Osteoblast (primary cell): ENCODE measurements around the gene IVL. TPM values are rescaled to one million over a fixed set of nuclear protein-coding genes. Genes with fewer than 3 reads are reported as not detected.

ENCODE experiments used
- DNase-seq: peaks from one replicate; pipeline ENCODE4 v3.0.0; 2011; ENCODE audit warnings: low spot score, mixed read lengths; ENCODE audit not compliant: insufficient read length; ENCODE audit errors: missing footprints
- H2AFZ ChIP-seq: 2 replicates; pipeline ENCODE4 v1.6.0; 2011; ENCODE audit warnings: mild to moderate bottlenecking, low read length
- H3K27ac ChIP-seq: 2 replicates; pipeline ENCODE4 v1.5.1; 2011; ENCODE audit warnings: mild to moderate bottlenecking, low read depth, low read length, moderate library complexity
- H3K27me3 ChIP-seq: 2 replicates; pipeline ENCODE4 v1.6.0; 2012; ENCODE audit warnings: mild to moderate bottlenecking, control low read depth, inconsistent platforms, low read length, moderate library complexity; ENCODE audit not compliant: insufficient read depth
- H3K36me3 ChIP-seq: 2 replicates; pipeline ENCODE4 v1.5.1; 2011; ENCODE audit warnings: mild to moderate bottlenecking, low read length, control low read depth, moderate library complexity; ENCODE audit not compliant: insufficient read depth
- H3K4me1 ChIP-seq: 2 replicates; pipeline ENCODE4 v1.5.1; 2011; ENCODE audit warnings: mild to moderate bottlenecking, low read length, control low read depth, moderate library complexity; ENCODE audit not compliant: insufficient read depth
- H3K4me2 ChIP-seq: 2 replicates; pipeline ENCODE4 v1.6.0; 2011; ENCODE audit warnings: mild to moderate bottlenecking, low read length; ENCODE audit not compliant: insufficient read depth
- H3K4me3 ChIP-seq: fragments of 200-600 bp; sonication (generic); 3 replicates; pipeline ENCODE4 v1.5.1; 2012; ENCODE audit warnings: mild to moderate bottlenecking, low read length, inconsistent platforms; ENCODE audit not compliant: insufficient read depth
- H3K79me2 ChIP-seq: 2 replicates; pipeline ENCODE4 v1.6.0; 2012; ENCODE audit warnings: mild to moderate bottlenecking, low read length, control low read depth, inconsistent platforms; ENCODE audit not compliant: insufficient read depth
- H3K9me3 ChIP-seq: 2 replicates; pipeline ENCODE4 v1.5.1; 2011; ENCODE audit warnings: low read depth, low read length, control low read depth
- H4K20me1 ChIP-seq: 2 replicates; pipeline ENCODE4 v1.6.0; 2012; ENCODE audit warnings: mild to moderate bottlenecking, low read length, control low read depth; ENCODE audit not compliant: insufficient read depth
- total RNA-seq: library from RNA; depleted of rRNA; stranded (reverse); fragments of >200 nt; gene quantifications from 2 replicates; pipeline ENCODE4 v1.2.3, GENCODE V29; 2012
- TF ChIP-seq, protein P1 (sequence below): IDR thresholded peaks from 2 replicates; pipeline ENCODE4 v1.5.1; 2011; ENCODE audit warnings: mild to moderate bottlenecking, low read depth, low read length, moderate library complexity; ENCODE audit errors: extremely low read depth

The IVL gene
- total RNA-seq, 1 donor = not detected

GRCh38 chr1:152953761-152954160 lies 45.4 kb downstream of the IVL start:
- H2AFZ ChIP-seq = no peak overlapping the region
- no peak overlapping the region for H3K4me3 ChIP-seq
- no peaks in the 10 kb centered on the region for H3K36me3 ChIP-seq
- no peaks in the 10 kb centered on the region for H3K4me1 ChIP-seq
- no peak for DNase-seq
- H3K79me2 ChIP-seq = no peaks in the 10 kb centered on the region
- TF ChIP-seq, protein P1, sequence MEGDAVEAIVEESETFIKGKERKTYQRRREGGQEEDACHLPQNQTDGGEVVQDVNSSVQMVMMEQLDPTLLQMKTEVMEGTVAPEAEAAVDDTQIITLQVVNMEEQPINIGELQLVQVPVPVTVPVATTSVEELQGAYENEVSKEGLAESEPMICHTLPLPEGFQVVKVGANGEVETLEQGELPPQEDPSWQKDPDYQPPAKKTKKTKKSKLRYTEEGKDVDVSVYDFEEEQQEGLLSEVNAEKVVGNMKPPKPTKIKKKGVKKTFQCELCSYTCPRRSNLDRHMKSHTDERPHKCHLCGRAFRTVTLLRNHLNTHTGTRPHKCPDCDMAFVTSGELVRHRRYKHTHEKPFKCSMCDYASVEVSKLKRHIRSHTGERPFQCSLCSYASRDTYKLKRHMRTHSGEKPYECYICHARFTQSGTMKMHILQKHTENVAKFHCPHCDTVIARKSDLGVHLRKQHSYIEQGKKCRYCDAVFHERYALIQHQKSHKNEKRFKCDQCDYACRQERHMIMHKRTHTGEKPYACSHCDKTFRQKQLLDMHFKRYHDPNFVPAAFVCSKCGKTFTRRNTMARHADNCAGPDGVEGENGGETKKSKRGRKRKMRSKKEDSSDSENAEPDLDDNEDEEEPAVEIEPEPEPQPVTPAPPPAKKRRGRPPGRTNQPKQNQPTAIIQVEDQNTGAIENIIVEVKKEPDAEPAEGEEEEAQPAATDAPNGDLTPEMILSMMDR = no peak
- no peak overlapping the region for H3K27ac ChIP-seq
- no peak overlapping the region for H3K4me2 ChIP-seq
- H4K20me1 ChIP-seq = no peaks in the 10 kb centered on the region
- H3K9me3 ChIP-seq = no peaks in the 10 kb centered on the region
- no peaks in the 10 kb centered on the region for H3K27me3 ChIP-seq

GRCh38 chr1:152954436-152954835 lies 46.1 kb downstream of the IVL start:
- Histone ChIP-seq H3K4me1 (no peaks in the 10 kb centered on the region), H3K4me2 (no peak overlapping the region), H3K4me3 (no peak overlapping the region), H4K20me1 (no peaks in the 10 kb centered on the region), H3K27me3 (no peaks in the 10 kb centered on the region), H2AFZ (no peak overlapping the region), H3K27ac (no peak overlapping the region), H3K9me3 (no peaks in the 10 kb centered on the region), H3K79me2 (no peaks in the 10 kb centered on the region), H3K36me3 (no peaks in the 10 kb centered on the region)
- DNase-seq = no peak
- TF ChIP-seq, protein P1 = no peak

GRCh38 chr1:152957561-152957960 lies 49.2 kb downstream of the IVL start:
- no peaks in the 10 kb centered on the region for H3K27me3 ChIP-seq
- H3K79me2 ChIP-seq = no peaks in the 10 kb centered on the region
- no peak overlapping the region for H3K27ac ChIP-seq
- no peaks in the 10 kb centered on the region for H3K4me1 ChIP-seq
- H3K36me3 ChIP-seq = no peaks in the 10 kb centered on the region
- no peak overlapping the region for H3K4me2 ChIP-seq
- H3K9me3 ChIP-seq = no peaks in the 10 kb centered on the region
- no peak overlapping the region for H2AFZ ChIP-seq
- no peak for DNase-seq
- H4K20me1 ChIP-seq = no peaks in the 10 kb centered on the region
- no peak overlapping the region for H3K4me3 ChIP-seq
- TF ChIP-seq, protein P1 = no peak

GRCh38 chr1:152959273-152959672 lies 50.9 kb downstream of the IVL start:
- H3K27ac ChIP-seq = no peak overlapping the region
- H2AFZ ChIP-seq = no peak overlapping the region
- H3K4me2 ChIP-seq = no peak overlapping the region
- TF ChIP-seq, protein P1 = no peak
- no peaks in the 10 kb centered on the region for H3K36me3 ChIP-seq
- no peaks in the 10 kb centered on the region for H3K27me3 ChIP-seq
- no peaks in the 10 kb centered on the region for H3K4me1 ChIP-seq
- no peak overlapping the region for H3K4me3 ChIP-seq
- no peak for DNase-seq
- H3K9me3 ChIP-seq = no peaks in the 10 kb centered on the region
- H4K20me1 ChIP-seq = no peaks in the 10 kb centered on the region
- H3K79me2 ChIP-seq = no peaks in the 10 kb centered on the region
